Prostate gland (tissue), 2 donors: ENCODE data around the gene TMEM131.

Experiments used
- POLR2A ChIP-seq: fragments of 450-650 bp; IDR thresholded peaks from one replicate; pipeline ENCODE4 v1.6.1; 2016; ENCODE audit warnings: antibody characterized with exemption, mild to moderate bottlenecking
- TF ChIP-seq, protein P1 (sequence below), 4 experiments: fragments of 200-600 bp in 2 of 4; fragments of 450-650 bp in 2 of 4; sonication (generic) in 2 of 4; IDR thresholded peaks; 1 replicate in 3 of 4; 2 replicates in 1 of 4; pipeline ENCODE4 v1.5.1; 2016 to 2019; ENCODE audit warnings: antibody characterized with exemption in 4 of 4, mild to moderate bottlenecking in 2 of 4, moderate library complexity in 2 of 4

DNA sequence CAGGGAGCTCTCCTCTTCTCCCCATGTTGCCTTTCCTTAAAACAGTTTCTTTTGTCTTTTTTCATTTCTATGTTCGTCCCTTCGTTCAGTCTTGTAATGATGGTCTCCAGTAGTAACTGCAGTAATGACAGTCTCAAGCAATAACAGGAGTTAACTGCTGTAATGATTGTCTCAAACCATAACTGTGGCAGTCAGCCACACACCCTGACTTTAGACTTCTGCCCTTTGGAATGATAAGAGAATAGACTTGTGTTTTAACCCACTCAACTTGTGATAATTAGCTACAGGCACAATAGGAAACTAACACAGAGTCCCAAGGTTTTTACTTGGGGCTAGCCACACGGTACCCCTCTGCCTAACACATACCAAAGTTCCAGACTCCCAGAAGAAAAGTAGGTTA is 12.1 kb downstream of the TMEM131 start:
- no peak for TF ChIP-seq POLR2A
- TF ChIP-seq, protein P1, sequence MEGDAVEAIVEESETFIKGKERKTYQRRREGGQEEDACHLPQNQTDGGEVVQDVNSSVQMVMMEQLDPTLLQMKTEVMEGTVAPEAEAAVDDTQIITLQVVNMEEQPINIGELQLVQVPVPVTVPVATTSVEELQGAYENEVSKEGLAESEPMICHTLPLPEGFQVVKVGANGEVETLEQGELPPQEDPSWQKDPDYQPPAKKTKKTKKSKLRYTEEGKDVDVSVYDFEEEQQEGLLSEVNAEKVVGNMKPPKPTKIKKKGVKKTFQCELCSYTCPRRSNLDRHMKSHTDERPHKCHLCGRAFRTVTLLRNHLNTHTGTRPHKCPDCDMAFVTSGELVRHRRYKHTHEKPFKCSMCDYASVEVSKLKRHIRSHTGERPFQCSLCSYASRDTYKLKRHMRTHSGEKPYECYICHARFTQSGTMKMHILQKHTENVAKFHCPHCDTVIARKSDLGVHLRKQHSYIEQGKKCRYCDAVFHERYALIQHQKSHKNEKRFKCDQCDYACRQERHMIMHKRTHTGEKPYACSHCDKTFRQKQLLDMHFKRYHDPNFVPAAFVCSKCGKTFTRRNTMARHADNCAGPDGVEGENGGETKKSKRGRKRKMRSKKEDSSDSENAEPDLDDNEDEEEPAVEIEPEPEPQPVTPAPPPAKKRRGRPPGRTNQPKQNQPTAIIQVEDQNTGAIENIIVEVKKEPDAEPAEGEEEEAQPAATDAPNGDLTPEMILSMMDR (IDR thresholded peaks at IDR 0.05) = no peak
